NCI-H69 (cell line): Measurements from ENCODE around the gene STK32C.
"Not testable (repeated sequence)": the region's sequence is repeated elsewhere in the genome, so short reads cannot be mapped to it uniquely, and the experiment has no call there.

ENCODE experiments used
- DNase-seq: peaks from one replicate; lab custom pipeline; 2025; lab: John Stamatoyannopoulos, UW

STK32C gene

GRCh38 chr10:132337854-132338253 lies 30.1 kb upstream of the STK32C start:
- DNase-seq, result not testable (repeated sequence)

- no peak for DNase-seq
These were observed 29.2 kb upstream of the STK32C start for GRCh38 chr10:132336919-132337407.

GRCh38 chr10:132336064-132336746 lies 28.5 kb upstream of the STK32C start:
- no peak for DNase-seq

- no peak for DNase-seq
These were observed 27.7 kb upstream of the STK32C start for GRCh38 chr10:132335189-132336063.

DNA sequence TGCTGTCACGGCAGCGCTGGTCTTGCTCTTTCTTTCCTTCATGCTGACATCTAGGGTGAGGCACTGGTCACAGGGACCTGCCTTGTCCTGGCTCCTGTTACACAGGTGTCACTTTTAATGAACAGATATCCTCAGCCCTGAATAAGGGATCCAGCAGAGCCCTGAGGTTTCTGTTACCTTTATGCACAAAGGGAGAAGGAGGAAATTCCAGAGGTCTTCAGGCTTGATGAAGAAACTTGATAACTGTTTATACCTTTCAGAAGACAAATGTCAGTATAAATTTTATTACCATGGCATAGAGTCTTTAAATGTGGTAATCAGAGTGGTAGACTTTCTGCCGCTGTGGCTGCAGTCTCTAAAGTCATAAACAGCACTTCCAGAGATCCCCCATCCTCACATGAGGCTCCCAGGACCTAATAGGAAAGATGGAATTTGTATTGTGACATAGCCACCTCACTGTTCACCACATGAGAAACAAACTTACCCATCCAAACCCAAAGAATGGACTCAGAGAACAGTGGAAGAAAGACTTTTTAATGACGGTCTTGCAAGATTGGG lies 27.0 kb upstream of the STK32C start:
- no peak for DNase-seq

DNA sequence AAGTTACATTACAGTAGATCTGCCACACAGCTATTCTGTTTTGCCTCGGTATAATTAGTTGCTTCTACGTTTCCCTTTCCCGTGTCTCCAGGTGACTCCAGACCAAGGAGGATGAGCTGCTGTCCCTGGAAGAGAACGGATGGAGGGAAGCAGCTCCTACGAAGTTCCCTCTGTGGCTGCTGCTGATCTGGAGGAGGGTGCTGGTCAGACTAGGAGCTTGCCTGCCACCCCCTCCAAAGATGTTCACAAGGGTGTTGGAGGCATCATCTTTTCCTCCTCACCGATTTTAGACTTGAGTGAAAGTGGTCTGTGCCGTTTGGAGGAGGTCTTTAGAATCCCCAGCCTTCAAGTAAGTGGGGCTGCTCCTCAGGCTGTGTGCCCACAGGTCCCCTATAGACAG lies 25.6 kb upstream of the STK32C start:
- DNase-seq, result no peak

- peak; percentile 47 for DNase-seq
These were observed 24.6 kb upstream of the STK32C start for GRCh38 chr10:132332433-132332754.

DNA sequence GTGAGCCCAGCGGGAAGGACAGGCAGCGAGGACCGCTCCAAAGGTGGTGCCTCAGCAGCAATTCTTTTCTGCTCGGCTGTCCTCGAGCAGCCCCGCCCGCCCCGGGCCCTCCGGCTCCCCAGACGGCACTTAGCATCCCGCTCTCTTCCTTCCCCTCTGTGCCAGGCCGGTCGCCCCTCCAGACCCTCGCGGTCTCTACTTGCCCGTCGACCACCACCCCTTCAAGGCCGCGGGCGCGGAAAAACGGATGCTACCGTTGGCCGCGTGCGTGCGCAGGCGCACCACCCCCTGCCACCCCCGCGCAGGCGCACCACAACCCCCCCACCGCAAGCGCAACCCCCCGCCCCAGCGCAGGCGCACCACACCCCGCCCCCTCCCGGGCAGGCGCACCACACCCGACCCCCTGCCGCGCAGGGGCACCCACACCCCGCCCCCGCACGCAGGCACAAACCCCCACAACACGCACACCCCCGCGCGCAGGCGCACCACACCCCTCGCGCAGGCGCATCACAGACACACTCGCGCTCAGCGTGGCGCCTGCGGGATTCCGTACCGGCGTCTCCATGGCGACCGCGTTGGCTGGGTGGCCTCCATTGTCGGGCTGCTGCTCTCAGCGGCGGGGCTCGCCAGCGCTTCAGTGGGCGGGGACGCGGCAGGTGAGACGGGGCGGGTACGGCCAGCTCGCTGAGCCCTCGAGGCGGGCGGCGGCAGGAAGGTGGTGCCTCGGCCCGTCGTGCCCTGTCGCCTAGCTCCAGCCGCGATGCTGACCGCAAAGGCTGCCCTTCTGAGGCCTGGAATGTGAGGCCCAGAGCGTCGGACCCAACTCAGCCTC lies 24.1 kb upstream of the STK32C start, which contains the start of gene LRRC27:
LRRC27 (plus strand) TSS at position 593 of the 832 bp plus-strand sequence. CDS start 1,332 bp downstream, outside the sequence.
- peak; percentile 96 for DNase-seq

DNA sequence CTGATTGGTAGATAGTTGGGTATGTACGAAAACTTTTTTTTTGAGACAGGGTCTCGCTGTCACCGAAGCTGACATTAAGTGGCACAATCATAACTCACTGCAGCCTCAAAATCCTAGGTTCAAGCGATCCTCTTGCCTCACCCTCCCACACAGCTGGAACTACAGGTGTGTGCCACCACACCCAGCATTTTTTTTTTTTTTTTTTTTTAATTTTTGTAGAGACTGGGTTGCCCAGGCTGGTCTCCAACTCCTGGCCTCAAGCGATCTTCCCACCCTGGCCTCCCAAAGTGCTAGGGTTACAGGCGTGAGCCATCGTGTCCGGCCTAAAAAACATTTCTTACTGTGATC lies 22.7 kb upstream of the STK32C start:
- DNase-seq, result no peak

DNA sequence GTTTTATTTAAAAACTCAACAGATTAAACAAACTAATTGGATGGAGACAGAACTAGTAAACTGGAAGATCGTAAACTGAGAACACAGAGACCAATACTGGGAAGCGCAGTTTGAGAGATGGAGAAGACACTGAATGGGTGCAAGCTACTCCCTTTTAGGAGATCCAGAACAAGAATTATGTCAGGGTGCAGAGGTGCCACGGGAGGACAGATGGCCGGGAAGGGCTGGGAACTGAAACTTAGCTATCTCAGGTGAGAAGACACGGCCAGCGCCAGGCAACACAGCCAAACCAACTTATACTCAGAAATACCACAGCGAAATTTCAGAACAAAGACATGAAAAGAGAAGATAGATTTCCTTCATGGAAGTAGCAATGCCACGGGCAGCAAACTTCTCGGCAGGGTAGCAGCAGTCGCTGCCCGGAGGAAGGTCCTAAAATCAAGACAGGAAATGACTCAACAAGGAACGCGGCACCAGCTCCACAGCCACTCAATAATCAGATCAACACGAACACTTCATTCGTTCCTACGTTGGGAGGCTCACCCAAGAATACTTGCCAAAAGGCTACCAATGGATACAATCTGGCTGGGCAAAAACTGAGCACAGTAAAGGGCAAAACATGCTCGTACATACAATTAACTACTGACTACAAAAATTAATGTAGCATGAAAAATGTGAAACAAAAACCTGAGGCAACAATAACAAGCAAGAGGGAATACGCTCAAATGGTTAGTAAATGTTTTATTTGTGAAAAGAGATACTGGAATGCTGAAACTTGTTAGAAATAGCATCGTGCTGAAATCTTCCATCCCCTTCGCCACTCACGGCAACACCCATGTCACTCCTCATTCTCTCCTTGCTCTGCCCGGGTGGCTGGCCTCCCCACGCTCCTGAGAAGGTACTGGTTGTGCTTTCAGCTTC lies 22.1 kb upstream of the STK32C start:
- peak; percentile 47 for DNase-seq

- no peak for DNase-seq
These were observed 21.0 kb upstream of the STK32C start for GRCh38 chr10:132328738-132329137.

DNA sequence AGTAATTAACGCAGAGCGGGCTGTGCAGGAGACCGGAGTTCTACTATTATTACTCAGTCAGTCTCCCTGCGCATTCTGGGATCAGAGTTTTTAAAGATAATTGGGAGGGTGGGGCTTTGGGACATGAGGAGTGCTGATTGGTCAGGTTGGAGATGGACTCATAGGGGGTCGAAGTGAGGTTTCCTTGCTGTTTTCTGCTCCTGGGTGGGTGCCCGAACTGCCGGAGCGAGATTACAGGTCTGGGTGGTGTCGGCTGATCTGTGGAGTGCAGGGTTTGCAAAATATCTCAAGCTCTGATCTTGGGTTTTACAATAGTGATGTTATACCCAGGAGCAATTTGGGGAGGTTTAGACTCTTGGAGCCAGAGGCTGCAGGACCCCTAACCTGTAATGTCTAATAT lies 20.4 kb upstream of the STK32C start:
- DNase-seq, result no peak

DNA sequence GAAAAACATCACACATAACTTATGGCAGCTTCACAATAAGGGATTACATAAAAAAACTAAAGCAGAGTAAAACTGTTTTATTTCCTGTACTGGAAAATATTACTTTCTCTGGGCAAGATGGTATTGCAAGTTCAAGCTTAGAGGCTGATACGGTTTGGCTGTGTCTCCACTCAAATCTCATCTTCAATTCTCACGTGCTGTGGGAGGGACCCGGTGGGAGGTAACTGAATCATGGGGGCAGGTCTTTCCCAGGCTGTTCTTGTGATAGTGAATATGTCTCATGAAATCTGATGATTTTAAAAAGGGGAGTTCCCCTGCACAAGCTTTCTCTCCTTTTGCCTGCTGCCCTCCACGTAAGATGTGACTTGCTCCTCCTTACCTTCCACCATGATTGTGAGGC lies 19.2 kb upstream of the STK32C start:
- DNase-seq, result no peak

- DNase-seq, result no peak
These were observed 18.7 kb upstream of the STK32C start for GRCh38 chr10:132326344-132326889.

DNA sequence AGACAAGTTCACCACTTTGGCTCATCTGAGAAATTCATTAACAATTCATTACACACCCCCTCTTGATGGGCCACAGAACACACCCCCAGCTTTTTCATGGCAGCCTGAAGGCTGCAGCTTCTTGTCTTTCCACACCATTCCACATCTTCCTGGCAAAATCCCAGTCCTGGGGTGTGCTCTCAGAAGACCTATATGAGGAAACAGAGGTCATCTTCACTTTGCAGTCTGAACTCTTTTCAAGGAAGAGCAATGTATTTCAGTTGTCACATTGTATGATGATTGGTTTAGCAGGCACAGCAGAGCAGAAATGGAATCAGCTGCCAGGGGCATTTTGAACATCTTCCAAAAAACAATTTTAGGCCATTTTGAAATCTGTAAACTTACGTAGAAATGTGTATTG lies 16.4 kb upstream of the STK32C start:
- DNase-seq, result no peak

DNA sequence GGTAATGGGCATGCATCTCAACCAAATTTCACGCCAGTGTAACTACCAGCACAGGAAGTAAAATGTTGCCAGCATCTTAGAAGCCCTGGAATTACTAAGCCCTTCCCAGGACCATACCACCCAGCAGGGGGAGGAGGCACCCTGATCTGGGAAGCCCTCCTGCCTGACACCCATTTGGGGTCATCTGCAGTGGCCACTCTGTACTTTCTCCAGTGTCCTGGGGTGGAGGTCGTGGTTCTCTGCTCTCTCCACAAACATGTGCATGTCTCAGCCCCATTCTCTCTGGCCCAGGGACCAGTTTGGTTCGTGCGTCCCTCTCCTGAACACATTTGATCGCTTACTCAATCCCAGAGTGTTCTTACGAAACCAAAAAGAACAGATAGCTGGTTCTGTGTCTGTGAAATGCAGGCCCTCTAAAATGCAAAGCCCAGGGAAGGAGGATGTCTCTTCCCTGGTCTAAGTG lies 14.9 kb upstream of the STK32C start:
- DNase-seq, result no peak

- no peak for DNase-seq
These were observed 14.0 kb upstream of the STK32C start for GRCh38 chr10:132321726-132322125.

DNA sequence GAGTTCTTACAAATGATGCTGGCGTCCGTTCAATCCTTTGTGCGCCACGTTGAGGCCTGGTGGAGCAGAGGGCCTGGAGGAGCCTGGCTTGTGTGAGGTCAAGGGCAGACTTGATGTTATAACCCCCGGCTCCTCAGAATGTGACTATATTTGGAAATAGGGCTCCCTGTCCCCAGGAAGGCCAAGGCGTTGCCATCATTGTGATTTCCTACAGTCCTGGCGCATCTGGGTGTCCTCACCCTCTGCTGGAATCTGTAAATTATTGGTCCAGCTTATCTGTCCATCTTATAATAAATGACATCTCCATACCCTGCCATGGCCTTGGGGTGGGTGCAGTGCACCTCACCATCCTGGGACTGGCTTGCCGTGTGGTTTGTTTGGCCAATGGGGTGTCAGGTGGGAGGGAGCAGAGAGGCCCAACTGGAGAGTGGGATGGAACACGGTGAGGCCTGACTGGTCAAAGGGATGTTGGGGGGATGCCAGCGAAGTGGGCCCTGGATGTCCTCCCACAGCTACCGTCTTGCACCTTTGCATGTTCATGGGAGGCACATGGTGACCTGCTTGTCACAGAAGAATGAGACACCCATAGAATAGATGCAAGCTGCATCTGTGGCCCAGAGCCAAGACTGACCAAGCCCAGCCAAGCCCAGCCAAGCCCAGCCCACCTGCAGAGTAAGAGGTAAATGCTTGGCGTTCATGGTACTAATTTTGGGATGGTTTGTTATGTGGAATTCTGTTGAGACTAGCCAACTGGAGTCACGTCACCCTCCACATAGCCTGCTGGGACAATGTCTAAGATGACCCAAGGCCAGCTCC lies 13.1 kb upstream of the STK32C start:
- no peak for DNase-seq

DNA sequence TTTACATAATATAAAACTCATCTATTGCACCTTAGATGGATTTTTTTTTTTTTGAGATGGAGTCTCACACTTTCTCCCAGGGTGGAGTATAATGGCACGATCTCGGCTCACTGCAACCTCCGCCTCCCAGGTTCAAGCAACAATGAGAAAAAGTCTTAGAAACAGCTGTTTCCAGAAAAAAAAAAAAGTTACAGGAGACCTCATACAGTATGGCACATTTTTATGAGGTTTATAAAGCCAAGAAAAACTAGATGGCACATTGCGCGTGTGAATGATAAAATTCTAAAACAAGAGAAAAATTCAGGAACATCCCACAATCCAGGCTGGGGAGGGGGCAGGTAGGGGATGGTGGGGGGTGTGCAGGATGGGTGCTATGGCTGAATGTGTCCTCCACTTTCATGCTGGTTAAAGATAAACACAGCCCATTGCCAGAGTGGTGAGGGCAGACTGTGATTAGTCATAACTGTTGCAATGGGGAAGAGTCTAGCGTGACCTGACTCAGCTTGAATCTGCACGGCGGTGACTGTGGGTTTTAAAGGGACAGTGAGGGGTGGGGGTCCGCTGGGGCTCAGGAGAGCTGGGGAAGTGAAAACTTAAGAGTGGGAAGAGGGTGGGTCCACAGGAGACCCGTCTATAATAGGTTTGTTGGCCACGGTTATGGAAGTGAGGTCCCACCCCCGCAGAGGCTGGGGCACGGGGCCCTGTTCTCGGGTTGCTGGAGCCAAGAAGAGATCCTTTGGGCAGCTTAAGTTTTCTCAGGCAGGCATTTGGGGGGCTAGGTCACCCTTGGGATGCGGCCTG lies 12.3 kb upstream of the STK32C start:
- DNase-seq, result no peak
